Fibroblast of lung (primary cell): ENCODE data around the gene FBXW9. TPM values are rescaled to one million over a fixed set of nuclear protein-coding genes. Genes with fewer than 3 reads are reported as not detected.
"Not testable (repeated sequence)": the region's sequence is repeated elsewhere in the genome, so short reads cannot be mapped to it uniquely, and the experiment has no call there.

Experiments used
- DNase-seq, 2 donors: peaks; one replicate each; pipeline versions ENCODE4 v3.0.0 to v3.0.0-alpha.2; 2010; ENCODE audit warnings: low read depth in 2 of 2
- H2AFZ ChIP-seq: 2 replicates; pipeline ENCODE4 v1.5.1; 2012; ENCODE audit warnings: low read length, control low read depth, inconsistent platforms
- H3K27ac ChIP-seq: 2 replicates; pipeline ENCODE4 v1.5.1; 2011; ENCODE audit warnings: low read length, control low read depth; ENCODE audit not compliant: insufficient read depth
- H3K27me3 ChIP-seq: 2 replicates; pipeline ENCODE4 v1.5.1; 2011; ENCODE audit warnings: mild to moderate bottlenecking, low read length; ENCODE audit not compliant: control insufficient read depth, insufficient read depth
- H3K36me3 ChIP-seq: 2 replicates; pipeline ENCODE4 v1.5.1; 2011; ENCODE audit warnings: low read length; ENCODE audit not compliant: control insufficient read depth, insufficient read depth
- H3K4me1 ChIP-seq: 2 replicates; pipeline ENCODE4 v1.5.1; 2011; ENCODE audit warnings: low read length; ENCODE audit not compliant: control insufficient read depth, insufficient read depth; ENCODE audit errors: extremely low read depth
- H3K4me2 ChIP-seq: 2 replicates; pipeline ENCODE4 v1.5.1; 2011; ENCODE audit warnings: low read length, control low read depth; ENCODE audit not compliant: insufficient read depth; ENCODE audit errors: extremely low read depth
- H3K4me3 ChIP-seq, 4 experiments: fragments of 200-600 bp in 1 of 4; sonication (generic) in 1 of 4; replicated peaks in 1 of 4; 2 replicates each; pipeline ENCODE4 v1.5.1; 2011 to 2016; ENCODE audit warnings: low read length in 4 of 4, low read depth in 3 of 4, mild to moderate bottlenecking in 3 of 4, control low read depth in 2 of 4, inconsistent platforms in 1 of 4, mixed read lengths in 1 of 4; ENCODE audit not compliant: insufficient read depth in 1 of 4; ENCODE audit errors: control extremely low read depth in 1 of 4
- H3K79me2 ChIP-seq: 2 replicates; pipeline ENCODE4 v1.5.1; 2012; ENCODE audit warnings: mild to moderate bottlenecking, low read length, inconsistent platforms; ENCODE audit not compliant: control insufficient read depth, insufficient read depth
- H3K9ac ChIP-seq: 2 replicates; pipeline ENCODE4 v1.5.1; 2011; ENCODE audit warnings: mild to moderate bottlenecking, low read length, control low read depth; ENCODE audit not compliant: insufficient read depth
- H3K9me3 ChIP-seq: 2 replicates; pipeline ENCODE4 v1.5.1; 2012; ENCODE audit warnings: low read depth, low read length; ENCODE audit not compliant: control insufficient read depth, insufficient read depth
- H4K20me1 ChIP-seq: 2 replicates; pipeline ENCODE4 v1.5.1; 2011; ENCODE audit warnings: low read length; ENCODE audit not compliant: control insufficient read depth, insufficient read depth; ENCODE audit errors: extremely low read depth
- CTCF ChIP-seq, 2 donors: IDR thresholded peaks in 1 of 2; conservative IDR thresholded peaks in 1 of 2; 1 replicate in 1 of 2; 2 replicates in 1 of 2; pipeline ENCODE4 v1.5.1; 2011 to 2012; ENCODE audit warnings: low read length in 2 of 2, control low read depth in 1 of 2, inconsistent platforms in 1 of 2, low read depth in 1 of 2, mild to moderate bottlenecking in 1 of 2
- EZH2 ChIP-seq: IDR thresholded peaks from 2 replicates; pipeline ENCODE4 v1.5.1; 2012; ENCODE audit warnings: low read length, control low read depth, mild to moderate bottlenecking; ENCODE audit errors: missing control alignments
- polyA plus RNA-seq, 2 donors: library from polyadenylated mRNA; depleted of rRNA in 1 of 2; stranded (reverse) in 1 of 2; unstranded in 1 of 2; fragments of >200 nt; gene quantifications; 2 replicates each; pipeline ENCODE4 v1.2.1, GENCODE V29; 2011 to 2012; ENCODE audit warnings: missing spikeins in 1 of 2
- total RNA-seq: library from RNA; depleted of rRNA; stranded (reverse); fragments of >200 nt; gene quantifications from 2 replicates; pipeline ENCODE4 v1.2.1, GENCODE V29; 2014

FBXW9 gene
- total and polyA plus RNA-seq, 2 donors (not counting 1 experiment from before 2014, with no cell fraction given): 3.3 to 4.4 TPM

- no peaks in the 10 kb centered on the region for H3K9me3 ChIP-seq
- DNase-seq: peak; percentile 98 to 99
- H3K36me3 ChIP-seq: peaks cover 14% of the 10 kb centered on the region
- H3K27me3 ChIP-seq: no peaks in the 10 kb centered on the region
- peak within 1 kb of the TSS; percentile 98 for H3K27ac ChIP-seq
- H4K20me1 ChIP-seq: no peaks in the 10 kb centered on the region
- TF ChIP-seq CTCF (conservative IDR thresholded peaks at IDR 0.05 in 1 of 2, IDR thresholded peaks at IDR 0.05 in 1 of 2; ENCODE audit: low read depth in 1 of 2, low read length in 2 of 2): no peak
- no peak for TF ChIP-seq EZH2
- H3K4me2 ChIP-seq: peak within 1 kb of the TSS; percentile 88
- H3K4me3 ChIP-seq: peak within 1 kb of the TSS; percentile 84 to 99 (median 94)
- H3K79me2 ChIP-seq: peaks cover 10% of the 10 kb centered on the region
- H2AFZ ChIP-seq: peak within 1 kb of the TSS; percentile 79
- peak within 1 kb of the TSS; percentile 95 for H3K9ac ChIP-seq
- H3K4me1 ChIP-seq: no peaks in the 10 kb centered on the region
These were observed 15.1 kb downstream of the FBXW9 start, which contains the start of gene DHPS for GRCh38 chr19:12681074-12681987. Gene DHPS (minus strand): TSS chr19:12681880. CDS start chr19:12681766, 114 bp downstream.

GRCh38 chr19:12680034-12680433 lies 16.4 kb downstream of the FBXW9 start:
- Histone ChIP-seq H2AFZ (no peak overlapping the region), H3K36me3 (peaks cover 24% of the 10 kb centered on the region), H3K4me2 (no peak overlapping the region), H3K79me2 (peaks cover 10% of the 10 kb centered on the region), H3K4me3 (no peak overlapping the region), H3K9ac (no peak overlapping the region), H3K27me3 (no peaks in the 10 kb centered on the region), H3K27ac (no peak overlapping the region), H3K4me1 (no peaks in the 10 kb centered on the region), H3K9me3 (no peaks in the 10 kb centered on the region), H4K20me1 (no peaks in the 10 kb centered on the region)
- DNase-seq: no peak
- TF ChIP-seq CTCF (conservative IDR thresholded peaks at IDR 0.05 in 1 of 2, IDR thresholded peaks at IDR 0.05 in 1 of 2; ENCODE audit: low read depth in 1 of 2, low read length in 2 of 2): no peak

- H4K20me1 ChIP-seq, DNase-seq, H3K4me1 ChIP-seq, H3K27me3 ChIP-seq, H3K79me2 ChIP-seq, H2AFZ ChIP-seq, H3K27ac ChIP-seq, H3K9ac ChIP-seq, H3K4me3 ChIP-seq, H3K9me3 ChIP-seq, H3K4me2 ChIP-seq: not testable (repeated sequence)
- peaks cover 31% of the 10 kb centered on the region for H3K36me3 ChIP-seq
These were observed 18.4 kb downstream of the FBXW9 start for GRCh38 chr19:12678039-12678438.
